Immature natural killer cell (primary cell): ENCODE measurements around the gene SLC24A3. TPM values are rescaled to one million over a fixed set of nuclear protein-coding genes. Genes with fewer than 3 reads are reported as not detected.

Source experiments
- DNase-seq, 3 donors: peaks; one replicate each; pipeline ENCODE4 v3.0.0; 2022; ENCODE audit warnings: mixed read lengths in 1 of 3
- H3K27ac Mint-ChIP-seq, 6 donors: one replicate each; pipeline ENCODE4 v1.8.0; 2020; ENCODE audit warnings: mixed read lengths in 6 of 6, mild to moderate bottlenecking in 5 of 6, inconsistent platforms in 4 of 6, moderate library complexity in 3 of 6
- H3K27me3 Mint-ChIP-seq, 3 donors: one replicate each; pipeline ENCODE4 v1.8.0; 2020 to 2021; ENCODE audit warnings: low read depth in 3 of 3, mild to moderate bottlenecking in 3 of 3, mixed read lengths in 3 of 3, moderate library complexity in 3 of 3, inconsistent platforms in 1 of 3
- H3K36me3 Mint-ChIP-seq, 3 donors: one replicate each; pipeline ENCODE4 v1.8.0; 2020; ENCODE audit warnings: mixed read lengths in 3 of 3, inconsistent platforms in 2 of 3, mild to moderate bottlenecking in 2 of 3
- H3K4me1 Mint-ChIP-seq, 2 donors: one replicate each; pipeline ENCODE4 v1.8.0; 2020; ENCODE audit warnings: inconsistent platforms in 2 of 2, mild to moderate bottlenecking in 2 of 2, mixed read lengths in 2 of 2, moderate library complexity in 1 of 2
- H3K4me3 Mint-ChIP-seq, 5 donors: one replicate each; pipeline ENCODE4 v1.8.0; 2020; ENCODE audit warnings: mild to moderate bottlenecking in 5 of 5, mixed read lengths in 5 of 5, inconsistent platforms in 3 of 5, moderate library complexity in 3 of 5
- H3K9me3 Mint-ChIP-seq, 6 donors: one replicate each; pipeline ENCODE4 v1.8.0; 2020; ENCODE audit warnings: mild to moderate bottlenecking in 6 of 6, mixed read lengths in 6 of 6, inconsistent platforms in 4 of 6, moderate library complexity in 3 of 6
- polyA plus RNA-seq, 3 donors: library from polyadenylated mRNA; unstranded; fragments of 300-500 nt; fragmentation: Illumina TruSeq; gene quantifications; one replicate each; pipeline ENCODE4 v1.2.3, GENCODE V29; 2021

Gene SLC24A3
- polyA plus RNA-seq, 3 donors from 2014 or later = 0.10 TPM; not detected in 2

DNA sequence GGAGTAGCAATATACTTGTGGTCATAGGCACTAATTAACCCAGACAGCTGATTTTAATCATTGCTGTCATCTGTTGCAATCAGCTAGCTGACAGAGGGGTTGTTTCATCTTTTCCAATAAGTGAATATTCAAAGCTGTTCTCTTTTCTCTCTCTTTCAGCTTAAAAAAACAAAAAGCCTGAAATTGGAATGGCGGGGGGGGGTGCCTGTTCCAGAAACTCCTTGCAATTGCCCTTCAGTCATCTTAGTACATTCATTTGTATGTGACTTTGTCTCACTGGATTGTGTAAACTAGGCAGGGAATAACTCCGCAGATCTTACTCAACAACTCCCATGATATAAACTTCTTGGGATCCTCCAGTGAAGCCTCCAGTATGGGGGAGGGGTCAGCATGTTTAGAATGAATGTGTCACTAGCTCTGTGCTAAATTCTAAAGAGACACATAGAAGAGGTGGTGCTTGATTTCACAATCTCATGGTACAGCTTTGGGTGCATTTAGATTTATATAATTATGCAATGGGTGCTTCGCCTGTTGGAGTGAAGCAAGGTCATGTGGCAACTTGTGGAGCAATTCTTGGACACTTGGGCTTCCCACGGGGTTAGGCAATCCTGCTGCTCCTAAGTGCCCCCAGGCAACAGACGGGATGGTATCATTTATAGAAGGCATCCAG is 40.1 kb downstream of the SLC24A3 start:
- no peaks in the 10 kb centered on the region for H3K36me3 Mint-ChIP-seq
- no peak overlapping the region for H3K27ac Mint-ChIP-seq
- H3K4me3 Mint-ChIP-seq = no peak overlapping the region
- no peaks in the 10 kb centered on the region for H3K9me3 Mint-ChIP-seq
- no peak for DNase-seq
- peaks cover 0 to 8% (median 4%) of the 10 kb centered on the region in 3 donors for H3K27me3 Mint-ChIP-seq
- no peaks in the 10 kb centered on the region for H3K4me1 Mint-ChIP-seq

DNA sequence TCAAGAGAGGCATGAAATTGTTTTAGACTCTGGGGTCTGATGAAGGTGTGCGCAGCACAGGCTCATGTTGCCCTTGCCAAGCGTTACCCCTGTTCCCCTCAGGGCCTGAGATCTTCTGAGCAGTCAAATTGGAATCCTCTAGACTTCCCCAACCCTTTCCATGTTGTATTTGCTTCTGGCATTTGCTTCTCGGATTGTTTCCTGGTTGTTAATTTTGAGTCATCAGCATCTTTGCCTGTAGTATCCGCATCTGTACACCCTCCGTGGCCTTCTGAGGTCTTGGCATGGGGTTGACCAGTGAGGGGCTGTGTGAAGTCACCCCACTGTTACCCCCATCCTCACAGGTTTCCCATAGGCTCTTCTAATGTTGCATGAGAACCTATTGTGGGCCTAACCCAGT is 40.9 kb downstream of the SLC24A3 start:
- Mint-ChIP-seq H3K9me3 (no peaks in the 10 kb centered on the region), H3K4me1 (no peaks in the 10 kb centered on the region), H3K27me3 (peaks cover 0 to 8% (median 4%) of the 10 kb centered on the region in 3 donors), H3K4me3 (no peak overlapping the region), H3K36me3 (no peaks in the 10 kb centered on the region), H3K27ac (no peak overlapping the region)
- DNase-seq = no peak

DNA sequence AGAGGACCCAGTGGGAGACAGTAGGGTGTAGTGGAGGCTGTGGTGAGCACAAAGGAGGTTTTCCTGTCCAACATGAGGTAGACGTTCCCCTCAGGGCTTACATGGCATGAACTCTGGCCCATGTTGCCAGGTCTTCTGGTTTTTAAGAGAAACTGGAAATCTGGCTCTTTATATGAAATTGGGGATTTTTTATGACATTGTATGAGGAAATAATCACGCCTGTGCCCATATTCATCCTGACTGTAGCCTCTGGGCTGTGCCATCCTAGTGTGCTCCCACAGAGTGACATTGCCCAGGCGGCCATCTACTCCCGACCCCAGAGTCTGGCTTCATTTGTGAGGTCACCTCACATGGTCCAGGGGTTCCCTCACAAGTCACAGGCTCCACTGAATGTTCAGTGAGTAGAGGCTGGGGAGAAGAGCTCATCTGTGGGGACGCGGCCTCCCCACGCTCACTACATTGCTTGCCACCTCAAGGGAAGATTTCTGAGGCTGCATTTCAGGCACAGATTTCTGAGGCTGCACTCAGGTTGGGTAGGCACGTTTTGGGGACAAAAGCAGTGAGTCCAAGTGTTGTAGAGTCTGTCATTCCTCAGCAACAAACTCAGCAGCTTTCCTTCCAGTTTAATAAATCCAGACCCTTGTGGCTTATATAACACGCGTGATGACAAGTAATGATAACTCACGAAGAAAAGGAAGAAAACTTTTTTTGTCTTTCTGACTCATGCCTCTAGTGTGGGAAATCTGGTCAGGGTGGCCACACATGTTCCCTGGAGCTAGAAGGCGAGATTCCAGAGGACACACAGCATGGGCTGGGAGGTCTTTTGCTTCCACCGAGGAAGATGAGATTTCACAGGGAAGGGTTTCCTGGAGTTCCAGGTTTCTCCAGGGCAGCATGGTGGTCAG is 41.7 kb downstream of the SLC24A3 start:
- Mint-ChIP-seq H3K4me3 (no peak overlapping the region), H3K27me3 (peaks cover 0 to 8% (median 4%) of the 10 kb centered on the region in 3 donors), H3K4me1 (no peaks in the 10 kb centered on the region), H3K27ac (no peak overlapping the region), H3K9me3 (no peaks in the 10 kb centered on the region), H3K36me3 (no peaks in the 10 kb centered on the region)
- DNase-seq = no peak

DNA sequence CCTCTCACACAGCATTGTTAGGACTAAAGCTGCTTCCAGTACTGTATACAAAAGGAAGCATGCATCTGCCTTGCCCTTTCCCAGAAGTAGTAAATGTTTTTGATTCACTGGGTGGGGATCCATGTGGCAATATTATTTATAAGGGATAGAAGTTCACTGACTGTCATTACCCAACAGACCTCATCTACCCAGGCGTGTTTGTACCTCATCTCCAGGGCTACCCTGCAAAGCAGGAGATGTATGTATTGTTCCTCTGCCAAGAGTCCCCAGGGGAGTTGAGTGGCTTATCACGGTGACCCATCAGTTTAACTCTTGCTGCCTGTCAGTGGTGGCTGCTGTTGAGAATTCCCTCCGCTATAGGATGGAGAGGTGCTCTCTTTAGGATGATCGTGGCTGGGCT is 42.5 kb downstream of the SLC24A3 start:
- peaks cover 0 to 8% (median 2%) of the 10 kb centered on the region in 3 donors for H3K27me3 Mint-ChIP-seq
- DNase-seq = no peak
- H3K36me3 Mint-ChIP-seq = no peaks in the 10 kb centered on the region
- no peak overlapping the region for H3K4me3 Mint-ChIP-seq
- no peaks in the 10 kb centered on the region for H3K9me3 Mint-ChIP-seq
- peaks cover 0 to under 1% of the 10 kb centered on the region in 2 donors for H3K4me1 Mint-ChIP-seq
- H3K27ac Mint-ChIP-seq = no peak overlapping the region

DNA sequence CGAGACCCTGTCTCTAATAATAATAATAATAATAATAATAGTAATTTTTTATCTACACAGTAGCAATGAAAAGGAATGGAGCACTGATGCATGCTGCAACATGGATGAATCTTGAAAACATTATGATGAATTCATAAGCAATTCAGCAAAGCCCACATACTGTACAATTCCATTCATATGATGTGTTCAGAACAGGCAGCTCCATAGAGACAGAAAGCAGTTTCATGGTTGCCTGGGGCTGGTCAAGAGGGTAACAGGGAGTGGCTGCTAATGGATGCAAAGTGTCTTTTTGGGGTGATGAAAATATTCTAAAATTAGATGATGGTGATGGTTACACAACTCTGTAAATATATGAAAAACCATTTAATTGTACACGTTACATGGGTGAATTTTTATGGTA is 43.6 kb downstream of the SLC24A3 start:
- peaks cover 0 to 8% (median 2%) of the 10 kb centered on the region in 3 donors for H3K27me3 Mint-ChIP-seq
- peaks cover 4 to 8% of the 10 kb centered on the region in 2 donors for H3K4me1 Mint-ChIP-seq
- no peaks in the 10 kb centered on the region for H3K36me3 Mint-ChIP-seq
- H3K27ac Mint-ChIP-seq = no peak overlapping the region
- H3K9me3 Mint-ChIP-seq = no peaks in the 10 kb centered on the region
- no peak overlapping the region for H3K4me3 Mint-ChIP-seq
- DNase-seq = no peak

DNA sequence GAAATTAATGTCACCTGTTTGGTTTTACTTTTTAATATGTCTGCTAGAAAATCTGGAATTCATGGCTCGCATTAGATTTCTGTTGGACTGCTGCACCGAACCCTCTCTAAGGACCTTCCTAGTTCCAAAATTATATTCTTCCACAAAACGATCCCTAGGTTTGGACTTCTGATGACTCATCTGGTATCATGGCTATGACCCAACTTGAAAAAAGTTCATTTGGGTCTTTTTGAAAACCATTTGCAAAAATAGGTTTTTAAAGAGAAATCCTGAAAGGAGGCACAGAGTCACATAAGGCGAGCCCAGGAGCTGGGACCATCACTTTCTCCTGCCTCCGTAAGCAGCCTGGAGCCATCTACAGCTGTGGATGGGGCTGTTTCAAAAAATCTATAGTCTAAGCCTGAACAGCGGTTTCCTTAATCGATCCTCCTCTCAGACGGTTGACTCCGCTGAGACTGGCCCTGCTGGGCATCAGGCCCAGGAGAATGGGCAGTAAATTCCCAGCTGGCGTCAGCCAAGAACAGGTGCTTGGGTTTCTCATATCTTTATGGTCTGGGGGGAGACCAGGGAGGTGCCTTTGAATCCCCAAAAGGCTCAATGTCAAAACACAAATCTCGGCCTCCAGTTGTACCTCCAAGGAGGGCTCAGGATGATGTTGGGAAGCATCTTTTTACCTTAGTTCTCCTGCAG is 44.6 kb downstream of the SLC24A3 start:
- Mint-ChIP-seq H3K27me3 (peaks cover 0 to 6% (median 2%) of the 10 kb centered on the region in 3 donors), H3K4me3 (no peak overlapping the region), H3K27ac (no peak overlapping the region), H3K36me3 (no peaks in the 10 kb centered on the region), H3K4me1 (peaks cover 4 to 8% of the 10 kb centered on the region in 2 donors), H3K9me3 (no peaks in the 10 kb centered on the region)
- no peak for DNase-seq

- Mint-ChIP-seq H3K36me3 (no peaks in the 10 kb centered on the region), H3K27ac (no peak overlapping the region)
These were observed 45.4 kb downstream of the SLC24A3 start for GRCh38 chr20:19257865-19258264.

DNA sequence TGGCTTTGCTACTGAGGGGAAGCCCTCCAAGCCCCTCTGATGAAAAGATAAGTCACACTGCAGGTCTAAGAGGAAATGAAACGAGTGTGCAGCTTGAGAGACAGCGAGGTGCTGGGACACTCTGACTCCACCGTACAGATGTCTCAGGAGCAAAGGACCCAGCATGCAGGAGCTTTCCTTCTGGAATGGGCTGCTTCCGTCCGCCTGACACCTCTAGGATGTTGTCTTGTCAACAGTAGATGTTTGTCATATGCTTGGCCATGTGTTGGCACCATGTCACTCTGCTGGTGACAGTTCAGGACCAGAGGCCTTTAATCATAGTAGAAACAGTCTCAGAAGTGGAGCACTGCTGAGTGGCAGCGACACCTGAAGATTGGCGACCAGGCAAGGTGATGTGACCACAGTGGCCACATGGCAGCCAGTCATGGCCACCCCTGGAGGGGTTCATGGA is 46.7 kb downstream of the SLC24A3 start:
- H3K4me1 Mint-ChIP-seq = peaks cover 7 to 8% of the 10 kb centered on the region in 2 donors
- no peak overlapping the region for H3K27ac Mint-ChIP-seq
- H3K9me3 Mint-ChIP-seq = peaks cover 0 to 2% (median 0%) of the 10 kb centered on the region in 6 donors
- peaks cover 1 to 3% (median 2%) of the 10 kb centered on the region in 3 donors for H3K27me3 Mint-ChIP-seq
- H3K36me3 Mint-ChIP-seq = no peaks in the 10 kb centered on the region
- H3K4me3 Mint-ChIP-seq = no peak overlapping the region
- DNase-seq = no peak

More at GRCh38 chr20:19257865-19258264, 45.4 kb downstream of the SLC24A3 start:
- peaks cover 0 to 4% (median 2%) of the 10 kb centered on the region in 3 donors for H3K27me3 Mint-ChIP-seq
- H3K9me3 Mint-ChIP-seq = no peaks in the 10 kb centered on the region
- no peak for DNase-seq
- no peak overlapping the region for H3K4me3 Mint-ChIP-seq
- peaks cover 4 to 8% of the 10 kb centered on the region in 2 donors for H3K4me1 Mint-ChIP-seq

DNA sequence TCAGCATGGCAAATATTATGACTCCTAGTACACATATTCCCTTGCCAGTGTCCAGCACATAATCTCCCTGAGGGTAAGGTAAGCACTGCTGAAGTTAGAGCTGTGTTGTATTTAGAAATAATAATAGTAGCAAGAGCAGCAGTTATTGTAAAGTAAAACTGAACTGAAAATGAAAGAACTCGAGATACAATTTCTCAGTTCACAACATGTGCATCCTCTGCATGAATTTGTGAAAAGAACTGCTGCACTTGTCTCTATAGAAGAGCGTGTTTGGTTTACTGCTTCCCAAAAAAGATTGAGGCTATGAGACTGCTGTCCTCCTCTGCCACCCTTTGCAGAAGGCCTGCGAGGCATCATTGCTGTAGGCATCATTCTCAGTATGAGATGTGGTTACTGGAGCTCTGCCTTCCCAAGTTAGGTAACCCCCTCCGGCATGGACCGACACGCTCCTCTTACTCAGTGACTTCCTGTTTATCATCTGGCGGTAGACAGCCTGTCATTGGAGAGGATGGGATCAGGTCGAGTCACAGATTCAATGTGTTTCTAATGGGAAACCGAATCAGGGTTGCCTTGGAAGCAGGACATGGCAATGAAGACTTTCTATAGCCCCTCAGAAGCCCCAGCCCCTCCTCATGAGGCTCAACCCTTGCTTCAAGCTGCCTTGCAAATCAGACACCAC is 48.1 kb downstream of the SLC24A3 start:
- DNase-seq = no peak
- Mint-ChIP-seq H3K36me3 (no peaks in the 10 kb centered on the region), H3K27ac (peak overlapping the region in 3 of 6 donors; percentile 49 to 65 (median 56)), H3K4me3 (peak overlapping the region in 2 of 5 donors; percentile 40 to 67), H3K27me3 (peaks cover 0 to 3% (median 1%) of the 10 kb centered on the region in 3 donors), H3K4me1 (peaks cover 7 to 8% of the 10 kb centered on the region in 2 donors), H3K9me3 (peaks cover 0 to 2% (median 0%) of the 10 kb centered on the region in 6 donors)

DNA sequence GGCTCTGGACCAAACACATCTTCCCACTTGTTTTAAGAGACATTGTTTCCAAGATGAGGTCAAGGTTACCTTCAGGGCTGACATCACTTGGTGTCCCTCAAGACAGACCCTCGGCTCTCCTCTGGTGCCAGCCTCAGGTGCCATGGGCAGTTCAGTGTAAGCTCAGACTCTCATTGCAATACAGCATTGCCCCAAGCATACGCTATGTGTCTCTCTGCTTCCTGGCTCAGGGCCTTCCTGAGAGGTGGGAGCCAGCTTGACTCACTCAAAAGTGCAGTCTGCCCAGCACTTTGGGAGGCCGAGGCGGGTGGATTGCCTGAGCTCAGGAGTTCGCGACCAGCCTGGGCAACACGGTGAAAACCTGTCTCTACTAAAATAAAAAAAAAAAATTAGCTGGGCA is 51.7 kb downstream of the SLC24A3 start:
- Mint-ChIP-seq H3K4me1 (peaks cover 7 to 8% of the 10 kb centered on the region in 2 donors), H3K36me3 (no peaks in the 10 kb centered on the region), H3K27ac (no peak overlapping the region), H3K4me3 (no peak overlapping the region), H3K9me3 (peaks cover 0 to 2% (median 0%) of the 10 kb centered on the region in 6 donors), H3K27me3 (peaks cover 0 to 3% (median 1%) of the 10 kb centered on the region in 3 donors)
- DNase-seq = no peak

DNA sequence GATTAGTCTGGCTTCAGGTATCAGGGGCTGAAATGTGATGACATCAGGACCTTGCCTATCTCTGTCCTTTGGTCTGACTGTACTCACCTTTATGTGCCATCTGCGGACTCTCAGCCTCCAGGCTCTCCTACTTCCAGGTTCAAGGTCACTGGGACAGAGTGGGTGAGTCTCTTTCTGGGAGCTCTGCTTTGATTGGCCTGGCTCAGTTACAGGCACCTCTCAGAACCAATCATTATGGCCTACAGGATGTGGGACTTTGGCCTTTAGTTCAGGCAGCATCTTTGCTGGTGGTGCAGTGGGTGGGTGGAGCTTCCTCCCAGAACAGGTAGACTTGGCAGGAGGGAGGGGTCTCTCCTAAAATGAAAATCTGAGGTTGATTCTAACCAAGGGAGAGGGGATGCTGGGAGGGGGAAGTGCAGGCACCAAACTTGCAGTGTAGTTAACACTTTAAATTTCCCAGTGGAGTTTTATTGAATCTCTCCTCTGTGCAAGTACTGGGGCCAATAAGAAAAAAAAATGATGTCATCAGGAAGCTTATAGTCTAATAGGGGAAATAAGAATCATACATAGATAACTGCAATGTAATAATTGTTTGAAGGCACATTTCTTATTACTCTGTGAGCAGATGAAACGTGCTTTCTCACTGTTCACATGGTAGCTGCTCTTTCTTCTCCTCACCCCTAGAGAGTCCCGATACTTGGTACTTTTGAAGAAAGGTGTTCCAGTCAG is 53.4 kb downstream of the SLC24A3 start:
- Mint-ChIP-seq H3K4me3 (no peak overlapping the region), H3K9me3 (peaks cover 0 to 2% (median 0%) of the 10 kb centered on the region in 6 donors), H3K27ac (no peak overlapping the region), H3K27me3 (peaks cover 0 to 3% (median 1%) of the 10 kb centered on the region in 3 donors), H3K36me3 (no peaks in the 10 kb centered on the region), H3K4me1 (peaks cover 0 to 3% of the 10 kb centered on the region in 2 donors)
- DNase-seq = peak in 1 of 3 donors; percentile 6

GRCh38 chr20:19268426-19268825 is 56.0 kb downstream of the SLC24A3 start:
- no peak for DNase-seq
- no peak overlapping the region for H3K4me3 Mint-ChIP-seq
- H3K27ac Mint-ChIP-seq = no peak overlapping the region
- H3K4me1 Mint-ChIP-seq = no peaks in the 10 kb centered on the region
- H3K9me3 Mint-ChIP-seq = peaks cover 0 to 2% (median 0%) of the 10 kb centered on the region in 6 donors
- peaks cover 0 to under 1% (median 0%) of the 10 kb centered on the region in 3 donors for H3K27me3 Mint-ChIP-seq
- no peaks in the 10 kb centered on the region for H3K36me3 Mint-ChIP-seq
